HuH-7.5 (cell line): ENCODE data around the gene IPO4.
"Not testable (repeated sequence)": the region's sequence is repeated elsewhere in the genome, so short reads cannot be mapped to it uniquely, and the experiment has no call there.

Experiments
- DNase-seq: peaks from one replicate; pipeline ENCODE4 v3.0.0; 2011; ENCODE audit warnings: low spot score

The IPO4 gene

GRCh38 chr14:24188251-24189058 is at the start of gene IPO4:
Gene IPO4, minus strand, starts transcription at chr14:24188816. Its CDS starts 29 bp downstream, at chr14:24188787.
- peak; percentile 98 for DNase-seq

- DNase-seq: no peak
Measured at GRCh38 chr14:24238123-24238522, 49.5 kb upstream of the IPO4 start.

GRCh38 chr14:24237463-24237955 is 48.9 kb upstream of the IPO4 start:
- DNase-seq: no peak

- DNase-seq: no peak
Measured at GRCh38 chr14:24236689-24237462, 48.3 kb upstream of the IPO4 start.

GRCh38 chr14:24235804-24236688 is 47.4 kb upstream of the IPO4 start:
- DNase-seq: no peak

- DNase-seq: no peak
Measured at GRCh38 chr14:24234095-24235005, 45.7 kb upstream of the IPO4 start.

- DNase-seq: no peak
Measured at GRCh38 chr14:24233538-24233866, 44.9 kb upstream of the IPO4 start.

GRCh38 chr14:24232645-24233537 is 44.3 kb upstream of the IPO4 start, which contains the start of gene GMPR2:
Gene GMPR2, plus strand, starts transcription at chr14:24232929. Its CDS starts 325 bp downstream, at chr14:24233254.
- peak; percentile 39 for DNase-seq

GRCh38 chr14:24232121-24232644 is 43.6 kb upstream of the IPO4 start, which contains the start of gene NEDD8:
Gene NEDD8, minus strand, starts transcription at chr14:24232367. Its CDS starts 100 bp downstream, at chr14:24232267.
- peak; percentile 72 for DNase-seq

- DNase-seq: no peak
Measured at GRCh38 chr14:24231263-24232120, 42.9 kb upstream of the IPO4 start.

GRCh38 chr14:24228902-24229301 is 40.3 kb upstream of the IPO4 start:
- no peak for DNase-seq

GRCh38 chr14:24226473-24226872 is 37.9 kb upstream of the IPO4 start:
- DNase-seq: no peak

GRCh38 chr14:24224618-24225071 is 36.0 kb upstream of the IPO4 start:
- no peak for DNase-seq

- not testable (repeated sequence) for DNase-seq
Measured at GRCh38 chr14:24222987-24223386, 34.4 kb upstream of the IPO4 start.

GRCh38 chr14:24219521-24219920 is 30.9 kb upstream of the IPO4 start:
- no peak for DNase-seq

GRCh38 chr14:24219080-24219479 is 30.5 kb upstream of the IPO4 start:
- no peak for DNase-seq

- not testable (repeated sequence) for DNase-seq
Measured at GRCh38 chr14:24216876-24217275, 28.3 kb upstream of the IPO4 start.

GRCh38 chr14:24216345-24216699 is 27.7 kb upstream of the IPO4 start:
- DNase-seq: no peak
